Stomach (tissue), 4 donors: ENCODE measurements around the gene DCC.

ENCODE experiments used
- EP300 ChIP-seq: sonication (generic); formaldehyde crosslinking; IDR thresholded peaks from one replicate; pipeline ENCODE4 v1.6.1; 2017; ENCODE audit warnings: antibody characterized with exemption
- POLR2A ChIP-seq, 4 donors: fragments of 450-650 bp; IDR thresholded peaks; one replicate each; pipeline ENCODE4 v1.6.1; 2016; ENCODE audit warnings: antibody characterized with exemption in 4 of 4, control low read depth in 2 of 4, mild to moderate bottlenecking in 1 of 4, moderate library complexity in 1 of 4
- POLR2AphosphoS5 ChIP-seq, 3 donors: sonication (generic); formaldehyde crosslinking; IDR thresholded peaks; one replicate each; pipeline ENCODE4 v1.6.1; 2016; ENCODE audit warnings: antibody characterized with exemption in 3 of 3
- TF ChIP-seq, protein P1 (sequence below), 7 experiments: fragments of 450-650 bp in 4 of 7; fragments of 200-600 bp in 3 of 7; sonication (generic) in 3 of 7; IDR thresholded peaks; one replicate each; pipeline ENCODE4 v1.5.1; 2016 to 2019; ENCODE audit warnings: antibody characterized with exemption in 7 of 7, control low read depth in 2 of 7, mild to moderate bottlenecking in 1 of 7

DNA sequence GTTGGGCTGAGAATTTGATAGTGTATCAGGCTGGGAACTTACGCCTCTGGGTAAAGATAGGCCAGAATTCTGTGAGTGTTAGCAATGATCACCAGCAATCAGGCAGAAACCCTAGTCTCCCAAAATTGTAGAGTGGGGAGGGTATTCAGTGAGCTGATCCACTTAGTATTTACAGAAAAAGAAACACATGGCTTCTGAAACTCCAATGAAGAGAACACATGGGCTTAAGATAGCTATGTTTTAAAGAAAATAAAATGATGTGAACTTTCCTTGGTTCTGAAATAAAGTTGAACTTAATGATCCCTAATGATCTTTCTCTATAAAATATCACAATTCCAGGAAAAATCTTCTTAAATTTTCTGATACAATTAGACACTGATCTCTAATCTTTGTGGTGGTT, 472.8 kb downstream of the DCC start:
- TF ChIP-seq, protein P1, sequence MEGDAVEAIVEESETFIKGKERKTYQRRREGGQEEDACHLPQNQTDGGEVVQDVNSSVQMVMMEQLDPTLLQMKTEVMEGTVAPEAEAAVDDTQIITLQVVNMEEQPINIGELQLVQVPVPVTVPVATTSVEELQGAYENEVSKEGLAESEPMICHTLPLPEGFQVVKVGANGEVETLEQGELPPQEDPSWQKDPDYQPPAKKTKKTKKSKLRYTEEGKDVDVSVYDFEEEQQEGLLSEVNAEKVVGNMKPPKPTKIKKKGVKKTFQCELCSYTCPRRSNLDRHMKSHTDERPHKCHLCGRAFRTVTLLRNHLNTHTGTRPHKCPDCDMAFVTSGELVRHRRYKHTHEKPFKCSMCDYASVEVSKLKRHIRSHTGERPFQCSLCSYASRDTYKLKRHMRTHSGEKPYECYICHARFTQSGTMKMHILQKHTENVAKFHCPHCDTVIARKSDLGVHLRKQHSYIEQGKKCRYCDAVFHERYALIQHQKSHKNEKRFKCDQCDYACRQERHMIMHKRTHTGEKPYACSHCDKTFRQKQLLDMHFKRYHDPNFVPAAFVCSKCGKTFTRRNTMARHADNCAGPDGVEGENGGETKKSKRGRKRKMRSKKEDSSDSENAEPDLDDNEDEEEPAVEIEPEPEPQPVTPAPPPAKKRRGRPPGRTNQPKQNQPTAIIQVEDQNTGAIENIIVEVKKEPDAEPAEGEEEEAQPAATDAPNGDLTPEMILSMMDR (IDR thresholded peaks at IDR 0.05): no peak
- no peak for TF ChIP-seq POLR2AphosphoS5 (IDR thresholded peaks at IDR 0.05)
- no peak for TF ChIP-seq POLR2A (IDR thresholded peaks at IDR 0.05)
- no peak for TF ChIP-seq EP300
